ENCODE data around the gene BTAF1.

BTAF1 gene

GRCh38 chr10:92066386-92066785, 142.8 kb downstream of the BTAF1 start:
- Histone ChIP-seq H3K27me3 (ENCODE audit: insufficient read depth, low read length) (no peaks in the 10 kb centered on the region), H3K4me1 (ENCODE audit: insufficient read depth, low read length) (no peaks in the 10 kb centered on the region), H3K9me3 (ENCODE audit: insufficient read depth, low read depth, low read length) (no peaks in the 10 kb centered on the region), H3K9ac (ENCODE audit: low read depth, low read length) (no peak overlapping the region), H3K4me3 (ENCODE audit: low read length) (no peak overlapping the region), H3K36me3 (ENCODE audit: insufficient read depth, low read depth, low read length) (no peaks in the 10 kb centered on the region), H3K27ac (ENCODE audit: low read length) (no peak overlapping the region)

GRCh38 chr10:92068900-92069299, 145.3 kb downstream of the BTAF1 start:
- Histone ChIP-seq H3K4me1 (ENCODE audit: insufficient read depth, low read length) (no peaks in the 10 kb centered on the region), H3K27me3 (ENCODE audit: insufficient read depth, low read length) (no peaks in the 10 kb centered on the region), H3K9ac (ENCODE audit: low read depth, low read length) (no peak overlapping the region), H3K27ac (ENCODE audit: low read length) (no peak overlapping the region), H3K36me3 (ENCODE audit: insufficient read depth, low read depth, low read length) (no peaks in the 10 kb centered on the region), H3K4me3 (ENCODE audit: low read length) (no peak overlapping the region), H3K9me3 (ENCODE audit: insufficient read depth, low read depth, low read length) (no peaks in the 10 kb centered on the region)

GRCh38 chr10:92074126-92074887, 150.7 kb downstream of the BTAF1 start:
- Histone ChIP-seq H3K4me1 (ENCODE audit: insufficient read depth, low read length) (peaks cover 4% of the 10 kb centered on the region), H3K9me3 (ENCODE audit: insufficient read depth, low read depth, low read length) (no peaks in the 10 kb centered on the region), H3K27ac (ENCODE audit: low read length) (no peak overlapping the region), H3K36me3 (ENCODE audit: insufficient read depth, low read depth, low read length) (no peaks in the 10 kb centered on the region), H3K4me3 (ENCODE audit: low read length) (no peak overlapping the region), H3K9ac (ENCODE audit: low read depth, low read length) (no peak overlapping the region), H3K27me3 (ENCODE audit: insufficient read depth, low read length) (no peaks in the 10 kb centered on the region)

GRCh38 chr10:92075829-92076228, 152.3 kb downstream of the BTAF1 start:
- Histone ChIP-seq H3K4me1 (ENCODE audit: insufficient read depth, low read length) (peaks cover 4% of the 10 kb centered on the region), H3K27me3 (ENCODE audit: insufficient read depth, low read length) (no peaks in the 10 kb centered on the region), H3K4me3 (ENCODE audit: low read length) (no peak overlapping the region), H3K9ac (ENCODE audit: low read depth, low read length) (no peak overlapping the region), H3K27ac (ENCODE audit: low read length) (no peak overlapping the region), H3K36me3 (ENCODE audit: insufficient read depth, low read depth, low read length) (no peaks in the 10 kb centered on the region), H3K9me3 (ENCODE audit: insufficient read depth, low read depth, low read length) (no peaks in the 10 kb centered on the region)

- H3K4me3 ChIP-seq (ENCODE audit: low read length), result no peak overlapping the region
- no peak overlapping the region for H3K27ac ChIP-seq (ENCODE audit: low read length)
- no peaks in the 10 kb centered on the region for H3K9me3 ChIP-seq (ENCODE audit: insufficient read depth, low read depth, low read length)
- H3K9ac ChIP-seq (ENCODE audit: low read depth, low read length), result no peak overlapping the region
- no peaks in the 10 kb centered on the region for H3K27me3 ChIP-seq (ENCODE audit: insufficient read depth, low read length)
- H3K36me3 ChIP-seq (ENCODE audit: insufficient read depth, low read depth, low read length), result no peaks in the 10 kb centered on the region
- H3K4me1 ChIP-seq (ENCODE audit: insufficient read depth, low read length), result peaks cover 4% of the 10 kb centered on the region
These were observed 153.2 kb downstream of the BTAF1 start for GRCh38 chr10:92076722-92077121.

- H3K4me1 ChIP-seq (ENCODE audit: insufficient read depth, low read length), result peaks cover 4% of the 10 kb centered on the region
- H3K9me3 ChIP-seq (ENCODE audit: insufficient read depth, low read depth, low read length), result no peaks in the 10 kb centered on the region
- no peaks in the 10 kb centered on the region for H3K36me3 ChIP-seq (ENCODE audit: insufficient read depth, low read depth, low read length)
- no peaks in the 10 kb centered on the region for H3K27me3 ChIP-seq (ENCODE audit: insufficient read depth, low read length)
- no peak overlapping the region for H3K4me3 ChIP-seq (ENCODE audit: low read length)
- no peak overlapping the region for H3K9ac ChIP-seq (ENCODE audit: low read depth, low read length)
- H3K27ac ChIP-seq (ENCODE audit: low read length), result no peak overlapping the region
These were observed 155.4 kb downstream of the BTAF1 start for GRCh38 chr10:92079003-92079402.
